DND-41 (cell line): ENCODE results near the gene ELF3.

ENCODE experiments used
- ATAC-seq: fragments of 200-7000 bp; cut with Tn5 transposase; 3 replicates; pipeline ENCODE4 v1.9.1; 2021; ENCODE audit warnings: low read depth; ENCODE audit not compliant: insufficient read depth
- DNase-seq: peaks from one replicate; pipeline ENCODE4 v3.0.0-alpha.2; 2020
- H2AFZ ChIP-seq: 2 replicates; pipeline ENCODE4 v1.6.0; 2012; ENCODE audit warnings: low read depth, low read length
- H3K27ac ChIP-seq: 2 replicates; pipeline ENCODE4 v1.5.1; 2012; ENCODE audit warnings: low read length, inconsistent platforms
- H3K27me3 ChIP-seq: fragments of 200-600 bp; sonication (generic); 2 replicates; pipeline ENCODE4 v1.6.0; 2012; ENCODE audit warnings: low read length, mild to moderate bottlenecking, inconsistent platforms; ENCODE audit not compliant: insufficient read depth, poor library complexity
- H3K36me3 ChIP-seq: 2 replicates; pipeline ENCODE4 v1.5.1; 2012; ENCODE audit warnings: low read length, inconsistent platforms; ENCODE audit not compliant: insufficient read depth
- H3K4me1 ChIP-seq: 2 replicates; pipeline ENCODE4 v1.5.1; 2012; ENCODE audit warnings: mild to moderate bottlenecking, low read length; ENCODE audit not compliant: insufficient read depth
- H3K4me2 ChIP-seq: 2 replicates; pipeline ENCODE4 v1.6.0; 2012; ENCODE audit warnings: mild to moderate bottlenecking, moderate library complexity, low read length, inconsistent platforms; ENCODE audit not compliant: insufficient read depth
- H3K4me3 ChIP-seq, 2 experiments: fragments of 200-600 bp in 1 of 2; shearing (Covaris generic) in 1 of 2; 2 replicates each; pipeline ENCODE4 v1.5.1; 2012 to 2016; ENCODE audit warnings: inconsistent platforms in 2 of 2, low read length in 2 of 2, mild to moderate bottlenecking in 2 of 2, low read depth in 1 of 2, moderate library complexity in 1 of 2
- H3K79me2 ChIP-seq: 2 replicates; pipeline ENCODE4 v1.6.0; 2012; ENCODE audit warnings: low read length, inconsistent platforms; ENCODE audit not compliant: insufficient read depth
- H3K9ac ChIP-seq: 2 replicates; pipeline ENCODE4 v1.6.0; 2012; ENCODE audit warnings: low read depth, mild to moderate bottlenecking, inconsistent platforms, low read length, moderate library complexity
- H3K9me3 ChIP-seq: 2 replicates; pipeline ENCODE4 v1.5.1; 2012; ENCODE audit warnings: low read length, moderate library complexity, mild to moderate bottlenecking, inconsistent platforms; ENCODE audit not compliant: insufficient read depth, severe bottlenecking
- H4K20me1 ChIP-seq: 2 replicates; pipeline ENCODE4 v1.6.0; 2012; ENCODE audit warnings: low read length; ENCODE audit not compliant: insufficient read depth
- CTCF ChIP-seq: IDR thresholded peaks from 2 replicates; pipeline ENCODE4 v1.5.1; 2012; ENCODE audit warnings: borderline replicate concordance, low read length, moderate library complexity, mild to moderate bottlenecking; ENCODE audit not compliant: poor library complexity, severe bottlenecking; ENCODE audit errors: extremely low read depth
- EZH2 ChIP-seq: IDR thresholded peaks from 3 replicates; pipeline ENCODE4 v1.6.1; 2012; ENCODE audit warnings: borderline replicate concordance, low read depth, mild to moderate bottlenecking, moderate library complexity, low read length, inconsistent platforms; ENCODE audit not compliant: severe bottlenecking

The ELF3 gene

GRCh38 chr1:202034149-202034682, 23.8 kb downstream of the ELF3 start:
- DNase-seq (no peak), ATAC-seq (peak; percentile 39; the same call in 2 of the 3 replicates)
- Histone ChIP-seq H3K4me1 (peaks cover 4% of the 10 kb centered on the region), H3K9ac (no peak overlapping the region), H4K20me1 (no peaks in the 10 kb centered on the region), H2AFZ (no peak overlapping the region), H3K27me3 (peaks cover 2% of the 10 kb centered on the region), H3K4me2 (no peak overlapping the region), H3K9me3 (no peaks in the 10 kb centered on the region), H3K36me3 (no peaks in the 10 kb centered on the region), H3K79me2 (no peaks in the 10 kb centered on the region), H3K4me3 (no peak overlapping the region), H3K27ac (no peak overlapping the region)
- TF ChIP-seq EZH2 (no peak), CTCF (no peak)

GRCh38 chr1:202034683-202035462, 24.5 kb downstream of the ELF3 start:
- Histone ChIP-seq H3K4me3 (no peak overlapping the region), H3K9ac (no peak overlapping the region), H3K36me3 (no peaks in the 10 kb centered on the region), H3K27me3 (no peaks in the 10 kb centered on the region), H3K4me1 (peaks cover 4% of the 10 kb centered on the region), H3K27ac (no peak overlapping the region), H2AFZ (no peak overlapping the region), H3K4me2 (no peak overlapping the region), H4K20me1 (no peaks in the 10 kb centered on the region), H3K9me3 (no peaks in the 10 kb centered on the region), H3K79me2 (no peaks in the 10 kb centered on the region)
- peak; percentile 62 for DNase-seq
- TF ChIP-seq CTCF (no peak), EZH2 (no peak)
- ATAC-seq: peak; percentile 92

GRCh38 chr1:202036595-202037387, 26.4 kb downstream of the ELF3 start:
- TF ChIP-seq CTCF (no peak), EZH2 (no peak)
- Histone ChIP-seq H3K4me1 (peaks cover 4% of the 10 kb centered on the region), H3K79me2 (no peaks in the 10 kb centered on the region), H3K36me3 (no peaks in the 10 kb centered on the region), H3K9me3 (no peaks in the 10 kb centered on the region), H3K4me3 (no peak overlapping the region), H3K4me2 (no peak overlapping the region), H3K27me3 (no peaks in the 10 kb centered on the region), H4K20me1 (no peaks in the 10 kb centered on the region), H3K27ac (no peak overlapping the region), H3K9ac (no peak overlapping the region), H2AFZ (no peak overlapping the region)
- DNase-seq: no peak
- ATAC-seq: no peak
